GM08714 (cell line): ENCODE data around the gene MECR.

Experiments
- H3K4me3 ChIP-seq: fragments of 200-500 bp; sonication (Bioruptor generic); 2 replicates; pipeline ENCODE4 v1.5.1; 2014; ENCODE audit warnings: mild to moderate bottlenecking, low read length, inconsistent platforms
- ZNF274 ChIP-seq: IDR thresholded peaks from 2 replicates; pipeline ENCODE4 v1.6.1; 2012; ENCODE audit warnings: mild to moderate bottlenecking, low read depth, low read length

MECR gene

DNA sequence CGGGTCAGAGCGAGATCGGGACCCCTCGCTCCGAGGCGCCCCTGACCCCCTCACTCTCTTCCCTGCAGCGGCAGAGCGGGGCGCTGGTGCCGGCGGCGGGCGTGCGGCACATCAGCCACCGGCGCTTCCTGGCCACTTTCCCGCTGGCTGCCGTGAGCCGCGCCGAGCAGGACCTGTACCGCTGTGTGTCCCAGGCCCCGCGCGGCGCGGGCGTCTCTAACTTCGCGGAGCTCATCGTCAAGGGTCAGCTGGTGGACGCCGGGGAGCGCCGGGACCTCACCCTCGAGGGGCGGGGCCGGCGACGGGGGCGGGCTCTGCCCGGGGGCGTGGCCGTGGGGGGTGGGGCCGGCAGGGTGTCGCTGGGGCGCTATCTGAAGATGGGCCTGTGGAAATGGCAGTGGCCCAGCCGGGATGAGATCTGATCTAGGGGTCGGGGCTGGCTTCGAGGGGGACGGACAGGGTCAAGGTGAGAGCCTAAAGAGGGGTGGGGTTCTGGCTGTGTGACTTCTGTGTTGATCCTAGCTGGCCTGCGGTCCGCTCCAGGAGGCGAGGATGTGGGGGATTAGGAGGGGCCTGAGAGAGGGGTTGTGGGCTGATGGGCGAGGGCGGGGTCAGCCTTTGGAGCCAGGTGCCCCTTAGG is 29.2 kb upstream of the MECR start:
- peak overlapping the region; percentile 14; the same call in 1 of the 2 replicates for H3K4me3 ChIP-seq
- TF ChIP-seq ZNF274: no peak

DNA sequence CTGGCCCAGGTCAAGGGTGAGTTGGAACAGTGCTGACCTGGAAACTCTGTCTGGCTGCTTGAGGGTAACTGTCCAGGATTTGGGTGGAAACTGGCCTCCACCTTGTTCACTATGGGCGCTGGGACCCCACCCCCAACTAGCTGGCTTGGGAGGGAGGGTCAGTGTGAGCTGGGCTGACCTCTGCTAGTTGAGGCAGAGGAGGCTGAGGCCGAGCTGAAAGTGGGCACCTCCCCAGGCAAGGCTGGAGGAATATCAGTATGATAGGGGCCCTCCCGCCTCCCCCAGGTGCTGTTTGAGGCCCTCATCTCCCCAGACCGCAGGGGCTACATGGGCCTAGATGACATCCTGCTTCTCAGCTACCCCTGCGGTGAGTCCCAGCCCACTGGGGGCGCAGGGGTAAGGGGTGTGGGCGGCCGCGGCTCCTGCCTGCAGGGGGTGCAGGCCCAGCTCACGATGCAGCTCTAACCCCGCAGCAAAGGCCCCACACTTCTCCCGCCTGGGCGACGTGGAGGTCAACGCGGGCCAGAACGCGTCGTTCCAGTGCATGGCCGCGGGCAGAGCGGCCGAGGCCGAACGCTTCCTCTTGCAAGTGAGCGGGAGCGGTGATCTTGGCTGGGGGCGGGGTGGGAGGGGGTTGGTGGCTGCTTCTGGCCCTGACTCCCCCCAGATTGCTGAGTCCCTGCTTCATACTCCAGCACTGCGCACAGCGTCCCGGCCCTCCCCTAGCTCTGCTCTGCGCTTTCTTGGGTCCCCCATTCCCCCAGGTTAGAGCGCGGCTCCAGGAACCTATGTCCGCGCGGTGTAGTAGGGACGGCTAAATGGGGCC is 28.5 kb upstream of the MECR start:
- TF ChIP-seq ZNF274: no peak
- H3K4me3 ChIP-seq: peak overlapping the region; percentile 14; the same call in 1 of the 2 replicates

DNA sequence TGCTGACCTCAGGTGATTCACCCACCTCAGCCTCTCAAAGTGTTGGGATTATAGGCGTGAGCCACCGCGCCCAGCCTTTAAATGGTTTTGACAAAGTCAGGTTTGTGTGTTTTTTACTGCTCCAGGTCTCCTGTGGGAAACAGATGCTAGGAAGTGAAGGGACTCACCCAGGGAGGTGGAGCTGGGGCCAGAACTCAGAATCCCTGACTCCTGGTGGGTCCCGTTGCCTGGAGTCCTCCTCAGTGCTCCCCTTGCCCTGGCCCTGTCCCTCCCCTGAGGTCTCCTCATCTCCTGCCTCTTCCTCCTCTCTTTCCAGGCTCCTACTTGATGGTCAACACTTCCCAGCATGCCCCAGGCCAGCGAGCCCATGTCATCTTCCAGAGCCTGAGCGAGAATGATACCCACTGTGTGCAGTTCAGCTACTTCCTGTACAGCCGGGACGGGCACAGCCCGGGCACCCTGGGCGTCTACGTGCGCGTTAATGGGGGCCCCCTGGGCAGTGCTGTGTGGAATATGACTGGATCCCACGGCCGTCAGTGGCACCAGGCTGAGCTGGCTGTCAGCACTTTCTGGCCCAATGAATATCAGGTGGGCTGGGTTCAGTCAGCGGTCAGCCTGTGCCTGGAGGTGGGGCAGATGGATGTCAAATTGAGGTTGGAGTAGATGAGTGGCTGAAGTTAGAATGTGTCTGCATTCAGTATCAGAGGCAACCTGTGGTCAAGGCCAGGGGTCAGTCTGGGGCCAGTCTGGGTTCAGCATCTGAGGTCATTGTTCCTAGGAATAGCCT is 27.6 kb upstream of the MECR start:
- TF ChIP-seq ZNF274: no peak
- H3K4me3 ChIP-seq: no peak overlapping the region

DNA sequence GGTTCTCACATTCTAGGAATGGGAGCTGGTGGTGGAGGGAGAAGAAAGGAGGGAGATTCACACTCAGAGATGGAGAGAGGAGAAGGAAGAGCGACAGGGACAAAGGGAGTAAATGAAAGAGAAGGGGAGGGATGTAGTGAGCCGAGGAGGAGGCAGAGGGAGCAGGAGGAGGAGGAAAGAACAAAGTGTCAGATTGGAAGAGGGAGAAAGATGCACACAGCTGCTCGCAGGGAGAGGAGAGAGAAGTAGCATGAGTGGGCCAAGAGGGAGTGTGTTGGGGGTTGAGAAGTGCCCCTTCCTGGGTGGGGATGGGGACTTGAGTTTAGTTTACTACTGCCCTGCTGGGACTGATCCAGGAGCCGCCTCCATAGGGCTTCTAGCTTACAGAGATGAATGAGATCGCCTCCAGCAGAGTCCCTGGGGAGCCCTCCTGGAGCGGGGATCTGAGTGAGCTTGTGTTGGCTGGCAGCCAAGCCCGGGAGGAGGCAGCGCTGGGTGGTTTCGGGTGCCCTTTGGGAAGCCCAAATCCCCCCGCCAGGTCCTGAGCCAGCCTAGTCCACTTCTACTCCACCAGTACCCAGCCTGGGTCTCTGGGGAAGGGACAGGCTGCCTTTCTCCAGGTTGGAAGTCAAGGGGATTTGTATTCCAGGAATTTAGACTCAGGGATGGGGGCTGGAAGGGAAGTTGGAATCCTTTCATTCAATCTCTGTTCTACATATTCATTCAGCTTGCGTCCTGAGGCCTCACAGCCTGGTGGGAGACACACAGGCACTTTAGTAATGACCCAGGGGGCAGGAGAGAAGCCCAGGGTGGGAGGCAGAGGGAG is 26.5 kb upstream of the MECR start:
- no peak overlapping the region for H3K4me3 ChIP-seq
- no peak for TF ChIP-seq ZNF274

DNA sequence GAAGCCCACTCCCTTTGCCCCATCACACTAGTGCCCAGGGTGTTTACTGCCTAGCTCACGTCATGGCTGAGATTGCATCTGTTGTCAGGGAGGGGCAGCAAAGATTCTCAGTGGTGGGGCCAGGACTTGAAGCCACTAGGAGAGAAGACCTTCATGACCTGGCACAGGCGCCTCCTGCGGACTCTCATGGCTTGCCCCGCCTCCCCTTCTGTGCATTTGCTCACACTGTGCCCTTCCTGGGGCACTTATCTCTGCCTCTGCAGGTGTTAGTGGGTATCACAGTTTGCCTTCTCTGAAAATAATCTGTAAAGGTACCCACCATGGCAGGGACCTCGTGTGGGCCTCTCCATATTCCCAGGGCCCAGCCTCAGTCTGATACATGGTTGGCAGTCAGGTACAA is 25.7 kb upstream of the MECR start:
- TF ChIP-seq ZNF274: no peak
- no peak overlapping the region for H3K4me3 ChIP-seq

DNA sequence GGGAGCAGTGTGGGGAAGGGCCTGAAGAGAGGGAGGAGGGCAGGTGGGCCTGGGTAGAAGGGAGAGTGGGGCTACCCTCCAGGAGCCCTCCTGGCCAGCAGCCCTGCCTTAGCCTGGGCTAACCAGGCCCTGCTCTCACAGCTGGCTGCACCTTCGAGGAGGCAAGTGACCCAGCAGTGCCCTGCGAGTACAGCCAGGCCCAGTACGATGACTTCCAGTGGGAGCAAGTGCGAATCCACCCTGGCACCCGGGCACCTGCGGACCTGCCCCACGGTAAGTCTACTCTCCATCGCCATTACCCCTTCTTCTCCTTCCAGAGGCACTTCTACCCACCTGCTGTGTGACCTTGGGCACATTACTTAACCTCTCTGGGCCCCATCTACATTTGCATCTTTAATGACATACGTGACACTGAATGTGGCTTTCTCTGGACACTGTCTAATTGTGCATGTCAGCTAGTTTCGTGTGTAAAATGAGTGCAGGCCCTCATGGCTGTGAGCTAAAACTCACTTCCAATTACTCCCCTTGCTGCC is 24.5 kb upstream of the MECR start:
- no peak overlapping the region for H3K4me3 ChIP-seq
- TF ChIP-seq ZNF274: no peak

DNA sequence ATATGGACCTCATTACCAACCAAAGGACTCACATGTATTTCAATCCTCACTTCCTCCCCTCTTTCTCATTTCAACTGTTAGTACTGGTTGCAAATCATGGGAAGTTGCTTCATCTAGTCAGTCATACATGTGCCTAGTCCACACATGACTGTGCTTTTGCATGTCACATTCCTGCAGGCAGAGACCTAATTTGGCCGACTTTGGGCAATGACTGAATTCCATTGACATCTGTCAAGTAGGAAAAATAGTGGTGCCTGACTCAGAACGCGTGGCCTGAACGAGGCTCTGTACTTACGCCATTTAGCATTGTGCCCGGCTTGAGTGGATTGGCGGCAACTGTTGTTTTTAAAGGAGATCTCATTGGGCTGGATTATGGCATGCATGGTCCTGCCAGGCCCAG is 23.6 kb upstream of the MECR start:
- no peak overlapping the region for H3K4me3 ChIP-seq
- TF ChIP-seq ZNF274: no peak

DNA sequence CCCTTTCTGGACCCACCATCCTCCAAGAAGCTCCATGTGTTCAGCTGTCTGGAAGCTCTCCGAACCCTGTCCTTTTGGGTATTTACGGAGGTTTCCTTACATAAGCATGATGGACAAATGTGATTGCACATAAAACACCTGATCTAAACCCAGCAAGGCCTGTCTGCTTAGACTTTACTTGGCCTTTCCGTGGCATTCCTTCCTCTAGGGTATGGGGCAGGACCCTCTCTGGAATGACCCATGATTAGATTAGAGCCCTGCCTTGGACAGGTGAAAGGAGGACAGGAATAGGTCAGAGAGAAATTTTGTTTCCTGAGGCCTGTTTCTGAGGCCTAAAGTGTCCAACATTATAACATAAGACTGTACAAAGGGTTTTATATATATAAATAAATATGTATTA is 22.4 kb upstream of the MECR start:
- TF ChIP-seq ZNF274: no peak
- H3K4me3 ChIP-seq: no peak overlapping the region

DNA sequence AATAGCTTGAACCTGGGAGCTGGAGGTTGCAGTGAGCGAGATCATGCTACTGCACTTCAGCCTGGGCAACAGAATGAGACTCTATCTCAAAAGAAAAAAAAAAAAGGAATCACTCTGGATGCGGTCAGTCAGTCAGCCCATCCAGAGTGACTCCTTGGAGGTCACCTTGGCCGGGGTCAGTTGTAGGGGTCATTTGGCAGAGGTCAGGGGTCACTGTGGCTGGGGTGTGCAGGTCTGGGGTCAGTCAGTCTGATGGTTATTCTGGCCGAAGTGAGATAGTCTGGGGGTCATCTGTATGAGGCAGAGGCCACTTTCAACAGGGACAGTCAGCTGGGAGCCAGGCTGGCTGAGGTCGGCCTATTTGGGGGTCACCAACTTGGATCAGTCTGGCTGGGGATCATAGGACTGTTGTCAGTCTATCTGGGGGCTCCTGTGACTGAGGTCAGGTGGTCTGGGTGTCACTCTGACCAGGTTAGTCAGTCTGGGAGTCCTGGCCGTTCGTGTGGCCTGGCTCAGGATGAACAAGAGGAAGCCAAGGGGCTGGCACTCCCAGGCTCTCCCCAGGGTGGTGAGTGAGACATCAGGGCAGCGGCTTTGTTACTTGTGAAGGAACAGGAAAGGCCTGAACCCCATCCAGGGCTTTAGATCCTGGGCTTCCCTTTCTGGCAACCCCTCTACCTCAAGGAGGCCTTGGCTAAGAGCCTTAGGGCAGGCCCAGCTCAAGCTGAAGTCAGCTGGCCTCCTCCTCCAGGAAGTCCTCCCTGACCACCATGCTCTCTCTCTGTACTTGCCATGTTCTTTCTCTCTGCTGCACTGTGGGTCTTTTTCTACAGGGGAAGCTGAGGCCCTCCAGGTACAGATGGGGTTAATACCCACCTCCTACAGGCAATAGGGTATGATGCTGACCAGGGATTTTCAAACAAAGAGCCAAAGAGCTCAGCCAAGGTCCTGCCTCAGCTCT is 20.7 kb upstream of the MECR start:
- H3K4me3 ChIP-seq: no peak overlapping the region
- no peak for TF ChIP-seq ZNF274

DNA sequence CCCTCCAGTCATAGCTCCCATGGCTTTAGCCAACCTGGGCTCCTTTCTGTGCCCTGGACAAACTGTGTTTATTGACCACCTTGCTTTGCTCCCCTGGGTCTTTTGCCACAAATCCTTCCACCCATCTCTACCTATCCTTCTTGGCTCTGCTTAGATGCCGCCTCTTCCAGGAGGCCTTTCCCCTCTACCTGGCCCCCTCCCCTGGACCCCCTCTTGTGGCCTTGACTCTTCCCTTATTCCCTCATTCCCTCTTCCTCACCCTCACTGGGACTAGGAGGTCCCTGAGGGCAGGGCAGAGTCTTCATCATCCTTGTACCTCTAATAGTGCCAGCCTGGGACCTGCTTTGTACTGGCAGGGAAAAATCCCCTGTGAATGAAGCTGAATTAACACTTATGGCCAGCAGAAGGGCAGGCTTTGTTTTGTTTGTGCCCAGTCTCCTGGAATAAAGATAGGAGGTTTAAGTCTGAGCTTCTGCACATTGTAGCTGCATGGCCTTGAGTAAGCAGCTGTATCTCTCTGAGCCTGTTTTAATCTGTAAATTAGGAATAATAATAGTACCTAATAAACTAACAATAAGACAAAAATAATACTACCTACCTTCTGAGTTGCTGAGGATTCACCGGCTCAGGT is 19.3 kb upstream of the MECR start:
- no peak for TF ChIP-seq ZNF274

DNA sequence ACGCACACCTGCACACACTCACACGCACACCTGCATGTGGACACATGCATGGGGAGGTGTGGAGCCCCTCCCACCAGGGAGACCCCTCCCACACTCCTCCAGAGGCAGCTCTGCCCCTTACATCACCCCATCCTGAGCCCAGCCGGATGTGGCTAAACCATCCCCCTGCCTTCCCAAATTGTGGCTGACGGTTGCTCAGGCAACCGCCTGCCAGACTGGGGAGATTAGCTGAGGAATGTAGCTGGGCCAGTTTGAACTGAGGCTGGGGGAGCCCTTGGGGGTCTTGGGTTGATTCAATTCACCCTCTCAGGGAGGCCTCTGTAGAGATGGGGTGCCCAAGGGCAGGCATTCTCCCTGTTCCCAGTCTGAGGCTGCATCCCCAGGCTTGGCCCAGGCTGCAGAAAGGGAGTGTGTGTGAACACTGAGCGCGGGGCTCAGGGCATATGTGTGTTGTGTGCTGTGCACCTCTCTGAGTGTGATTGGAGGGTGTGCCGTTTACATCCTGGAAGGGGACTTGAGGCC is 18.5 kb upstream of the MECR start:
- no peak overlapping the region for H3K4me3 ChIP-seq
- TF ChIP-seq ZNF274: no peak

More for the DNA sequence above, 19.3 kb upstream of the MECR start:
- H3K4me3 ChIP-seq: no peak overlapping the region

DNA sequence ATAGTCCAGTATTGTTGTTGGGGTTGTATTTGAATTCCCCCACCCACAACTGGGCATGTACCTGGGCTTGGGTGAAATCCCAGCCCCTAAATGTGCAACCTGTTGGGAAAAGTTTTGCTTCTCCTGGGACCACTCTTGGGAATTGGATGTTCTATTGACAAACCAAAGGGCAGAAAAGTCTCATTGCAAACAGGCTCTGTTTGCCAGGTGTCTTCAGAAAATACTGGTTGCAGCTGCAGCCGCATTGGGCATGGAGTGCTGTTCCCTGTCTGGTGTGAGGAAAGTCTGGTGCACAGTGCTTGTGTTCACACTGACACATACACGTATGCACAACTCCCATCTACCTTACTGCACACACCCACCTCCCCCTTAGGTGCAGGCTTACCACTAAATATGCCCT is 17.7 kb upstream of the MECR start:
- no peak for TF ChIP-seq ZNF274

More for the DNA sequence above, 17.7 kb upstream of the MECR start:
- H3K4me3 ChIP-seq: no peak overlapping the region
